CD14-positive monocyte (primary cell): ENCODE data around the gene GNG13. TPM values are rescaled to one million over a fixed set of nuclear protein-coding genes. Genes with fewer than 3 reads are reported as not detected.

Source experiments
- DNase-seq, 3 donors: peaks; one replicate each; pipeline ENCODE4 v3.0.0-alpha.2; 2011 to 2022
- H2AFZ ChIP-seq: 2 replicates; pipeline ENCODE4 v1.6.0; 2012; ENCODE audit warnings: mild to moderate bottlenecking, low read depth, low read length, inconsistent platforms; ENCODE audit not compliant: insufficient read depth, poor library complexity, severe bottlenecking
- H3K27ac ChIP-seq, 2 donors: 1 replicate in 1 of 2; 2 replicates in 1 of 2; pipeline ENCODE4 v1.5.1; 2012 to 2013; ENCODE audit warnings: low read length in 2 of 2, control low read depth in 1 of 2, inconsistent platforms in 1 of 2, low read depth in 1 of 2, mild to moderate bottlenecking in 1 of 2
- H3K27me3 ChIP-seq, 2 donors: one replicate each; pipeline versions ENCODE4 v1.6.0 to v1.6.1; 2011 to 2013; ENCODE audit warnings: low read length in 2 of 2; ENCODE audit not compliant: control insufficient read depth in 2 of 2, insufficient read depth in 2 of 2
- H3K36me3 ChIP-seq, 2 donors: replicated peaks in 1 of 2; 1 replicate in 1 of 2; 2 replicates in 1 of 2; pipeline versions ENCODE4 v1.5.1 to v1.6.1; 2012 to 2013; ENCODE audit warnings: low read length in 2 of 2, control low read depth in 1 of 2, inconsistent platforms in 1 of 2, mild to moderate bottlenecking in 1 of 2; ENCODE audit not compliant: insufficient read depth in 2 of 2, control insufficient read depth in 1 of 2
- H3K4me1 ChIP-seq, 2 donors: 1 replicate in 1 of 2; 2 replicates in 1 of 2; pipeline versions ENCODE4 v1.5.1 to v1.6.1; 2012 to 2013; ENCODE audit warnings: low read length in 2 of 2, control low read depth in 1 of 2, inconsistent platforms in 1 of 2, mild to moderate bottlenecking in 1 of 2, moderate library complexity in 1 of 2; ENCODE audit not compliant: insufficient read depth in 2 of 2, control insufficient read depth in 1 of 2
- H3K4me2 ChIP-seq: replicated peaks from 2 replicates; pipeline ENCODE3; 2012; ENCODE audit warnings: low read length, moderate library complexity, mild to moderate bottlenecking; ENCODE audit not compliant: poor library complexity, severe bottlenecking; ENCODE audit errors: extremely low read depth
- H3K4me3 ChIP-seq, 3 experiments: fragments of 200-600 bp in 1 of 3; sonication (generic) in 1 of 3; replicated peaks in 1 of 3; 1 replicate in 2 of 3; 2 replicates in 1 of 3; pipeline ENCODE4 v1.5.1; 2011 to 2013; ENCODE audit warnings: low read length in 3 of 3, mild to moderate bottlenecking in 3 of 3, control low read depth in 2 of 3, low read depth in 2 of 3, inconsistent platforms in 1 of 3, moderate library complexity in 1 of 3
- H3K79me2 ChIP-seq: 2 replicates; pipeline ENCODE4 v1.6.0; 2012; ENCODE audit warnings: mild to moderate bottlenecking, control low read depth, inconsistent platforms, low read length, moderate library complexity; ENCODE audit not compliant: insufficient read depth
- H3K9ac ChIP-seq: 2 replicates; pipeline ENCODE4 v1.6.0; 2017; ENCODE audit warnings: low read length, mild to moderate bottlenecking; ENCODE audit not compliant: insufficient read depth, poor library complexity, severe bottlenecking
- H3K9me3 ChIP-seq, 2 donors: replicated peaks in 1 of 2; 1 replicate in 1 of 2; 2 replicates in 1 of 2; pipeline versions ENCODE4 v1.5.1 to v1.6.1; 2012 to 2013; ENCODE audit warnings: low read length in 2 of 2, control low read depth in 1 of 2; ENCODE audit not compliant: control insufficient read depth in 1 of 2, insufficient read depth in 1 of 2
- H4K20me1 ChIP-seq: 2 replicates; pipeline ENCODE4 v1.6.0; 2012; ENCODE audit warnings: mild to moderate bottlenecking, low read length, control low read depth, moderate library complexity; ENCODE audit not compliant: insufficient read depth
- H3K27ac Mint-ChIP-seq, 7 donors: one replicate each; pipeline ENCODE4 v1.8.0; 2020; ENCODE audit warnings: mild to moderate bottlenecking in 7 of 7, mixed read lengths in 7 of 7, moderate library complexity in 6 of 7, inconsistent platforms in 2 of 7
- H3K27me3 Mint-ChIP-seq, 3 donors: one replicate each; pipeline ENCODE4 v1.8.0; 2021 to 2022; ENCODE audit warnings: low read depth in 3 of 3, mild to moderate bottlenecking in 3 of 3, mixed read lengths in 3 of 3, moderate library complexity in 3 of 3, inconsistent platforms in 1 of 3
- H3K36me3 Mint-ChIP-seq, 2 donors: one replicate each; pipeline ENCODE4 v1.8.0; 2020; ENCODE audit warnings: mixed read lengths in 2 of 2, inconsistent platforms in 1 of 2, mild to moderate bottlenecking in 1 of 2
- H3K4me1 Mint-ChIP-seq: one replicate; pipeline ENCODE4 v1.8.0; 2020; ENCODE audit warnings: mild to moderate bottlenecking, mixed read lengths
- H3K4me3 Mint-ChIP-seq, 2 donors: one replicate each; pipeline ENCODE4 v1.8.0; 2020; ENCODE audit warnings: mild to moderate bottlenecking in 2 of 2, mixed read lengths in 2 of 2, moderate library complexity in 1 of 2
- H3K9me3 Mint-ChIP-seq, 7 donors: one replicate each; pipeline ENCODE4 v1.8.0; 2020 to 2022; ENCODE audit warnings: mixed read lengths in 7 of 7, mild to moderate bottlenecking in 6 of 7, moderate library complexity in 6 of 7, inconsistent platforms in 2 of 7
- CTCF ChIP-seq: fragments of 200-600 bp; IDR thresholded peaks from one replicate; pipeline ENCODE4 v1.8.0; 2022; ENCODE audit warnings: antibody characterized with exemption, mild to moderate bottlenecking
- WGBS: methylation state at CpG from one replicate; pipeline ENCODE4 v1.1.5; 2013; ENCODE audit warnings: missing lambda C conversion rate; ENCODE audit not compliant: insufficient coverage; 5-methylcytosine and 5-hydroxymethylcytosine counted together
- intact Hi-C, 2 donors: fragments of 100-400 bp; cut with micrococcal nuclease; formaldehyde crosslinking; loops; one replicate each; pipeline versions ENCODE4 v1.15.0 to v1.15.1; 2023
- polyA plus RNA-seq, 3 donors: library from polyadenylated mRNA; depleted of rRNA in 1 of 3; unstranded in 2 of 3; stranded (reverse) in 1 of 3; fragments of 300-500 nt in 2 of 3; fragments of >200 nt in 1 of 3; fragmentation: Illumina TruSeq in 2 of 3; gene quantifications; 1 replicate in 2 of 3; 2 replicates in 1 of 3; pipeline ENCODE4 v1.2.3, GENCODE V29; 2012 to 2021

GNG13 gene
- polyA plus RNA-seq, 3 donors, result not detected

- peak overlapping the region; percentile 83 for H3K4me2 ChIP-seq
- H3K4me1 Mint-ChIP-seq, result peaks cover 15% of the 10 kb centered on the region
- WGBS, result 14% methylated on average over 14 of the region's 19 CpGs
- H3K27ac Mint-ChIP-seq, result peak overlapping the region; percentile 87 to 96 (median 91)
- H4K20me1 ChIP-seq, result no peaks in the 10 kb centered on the region
- peak overlapping the region; percentile 91 to 98 for H3K4me3 Mint-ChIP-seq
- H3K36me3 ChIP-seq, result no peaks in the 10 kb centered on the region
- peak overlapping the region; percentile 46 to 86 (median 56) for H3K4me3 ChIP-seq
- H3K27me3 ChIP-seq, result peaks cover 2 to 13% of the 10 kb centered on the region in 2 donors
- no peak for TF ChIP-seq CTCF
- H2AFZ ChIP-seq, result peak overlapping the region; percentile 98
- peak overlapping the region in 1 of 2 donors; percentile 95 for H3K27ac ChIP-seq
- DNase-seq, result no peak
- H3K9ac ChIP-seq, result peak overlapping the region; percentile 97
- peaks cover 3 to 6% of the 10 kb centered on the region in 2 donors for H3K36me3 Mint-ChIP-seq
- intact Hi-C loops, result no loop called here
- peaks cover 3 to 14% (median 12%) of the 10 kb centered on the region in 7 donors for H3K9me3 Mint-ChIP-seq
- H3K9me3 ChIP-seq, result peaks cover 5 to 6% of the 10 kb centered on the region in 2 donors
- peaks cover 18 to 37% (median 23%) of the 10 kb centered on the region in 3 donors for H3K27me3 Mint-ChIP-seq
- H3K4me1 ChIP-seq, result peaks cover 8 to 12% of the 10 kb centered on the region in 2 donors
- H3K79me2 ChIP-seq, result no peaks in the 10 kb centered on the region
Measured at GRCh38 chr16:808085-808386, 7.5 kb upstream of the GNG13 start.

- Histone ChIP-seq H3K27me3 (peaks cover 0 to 10% of the 10 kb centered on the region in 2 donors), H3K36me3 (no peaks in the 10 kb centered on the region), H2AFZ (peak overlapping the region; percentile 98), H3K4me1 (peaks cover 8 to 12% of the 10 kb centered on the region in 2 donors), H3K27ac (peak overlapping the region; percentile 77 to 95), H3K9me3 (peaks cover 4 to 6% of the 10 kb centered on the region in 2 donors), H4K20me1 (no peaks in the 10 kb centered on the region), H3K4me2 (peak overlapping the region; percentile 83), H3K79me2 (no peaks in the 10 kb centered on the region), H3K9ac (peak overlapping the region; percentile 97), H3K4me3 (peak overlapping the region; percentile 49 to 86 (median 70))
- peaks cover 14 to 35% (median 18%) of the 10 kb centered on the region in 3 donors for H3K27me3 Mint-ChIP-seq
- H3K9me3 Mint-ChIP-seq, result peaks cover 3 to 14% (median 9%) of the 10 kb centered on the region in 7 donors
- peaks cover 15% of the 10 kb centered on the region for H3K4me1 Mint-ChIP-seq
- TF ChIP-seq CTCF, result no peak
- 4% methylated on average over 75 of the region's 80 CpGs for WGBS
- H3K4me3 Mint-ChIP-seq, result peak overlapping the region; percentile 91 to 98
- intact Hi-C loops, result loop anchor here (2.0 kb wide), 2 partner anchors 19 to 163 kb away; partner anchors contain the start of genes CHTF18 (in 1 of the 2), LMF1 (in 1 of the 2) and RPUSD1 (in 1 of the 2)
- peaks cover 3% of the 10 kb centered on the region in 2 donors for H3K36me3 Mint-ChIP-seq
- peak; percentile 92 to 96 (median 94) for DNase-seq
- H3K27ac Mint-ChIP-seq, result peak overlapping the region; percentile 87 to 96 (median 91)
Measured at GRCh38 chr16:807347-808084, 7.0 kb upstream of the GNG13 start.
